ENCODE data around the gene TYW3. TPM values are rescaled to one million over a fixed set of nuclear protein-coding genes. Genes with fewer than 3 reads are reported as not detected.
A peak's percentile ranks its signal among the peaks of the same experiment; 100 is the strongest.

Gene TYW3
- total and polyA plus RNA-seq, 2 of the 4 experiments (the other 2 are of a cell fraction): 9.3 to 16.5 TPM

DNA sequence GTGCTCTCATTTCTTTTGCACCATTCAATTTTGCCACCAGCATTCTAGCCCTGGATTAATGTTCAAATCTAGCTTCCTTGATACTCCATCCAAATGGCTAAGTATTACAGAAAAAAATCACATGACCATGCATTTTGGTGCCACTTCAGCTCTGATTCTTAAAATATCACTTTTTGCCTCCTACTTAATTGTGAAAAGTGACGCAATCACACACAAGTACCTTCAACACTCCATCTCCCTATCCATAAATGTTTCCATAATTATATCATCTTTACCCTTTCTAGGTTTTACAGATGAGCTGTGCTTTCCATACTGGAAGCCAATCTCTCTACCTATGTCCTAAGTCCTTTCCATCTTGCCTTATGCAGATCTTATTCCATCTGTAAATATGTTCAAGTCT is 16.1 kb upstream of the TYW3 start:
- no peaks in the 10 kb centered on the region for H3K27me3 ChIP-seq (ENCODE audit: control insufficient read depth, insufficient read depth, low read length)
- H3K56ac ChIP-seq (ENCODE audit: extremely low read depth, insufficient read depth, low read length): no peak overlapping the region
- no TSS peak for BruUV-seq (replicated peaks)
- no peak overlapping the region for H4K8ac ChIP-seq (ENCODE audit: low read depth in 2 of 2, low read length in 2 of 2)
- H3K27ac ChIP-seq (ENCODE audit: insufficient read depth, low read length): no peak overlapping the region
- no peak overlapping the region for H3K4ac ChIP-seq (ENCODE audit: low read depth, low read length)
- H3K36me3 ChIP-seq (ENCODE audit: control insufficient read depth, insufficient read depth, low read length): peaks cover 8% of the 10 kb centered on the region
- CTCF ChIA-PET: interaction anchor here (1.5 kb wide), 1 partner anchor 17 kb away, joined by 3 read pairs; no protein-coding TSS in a partner anchor
- H2BK5ac ChIP-seq (ENCODE audit: low read depth, low read length, poor library complexity, severe bottlenecking): no peak overlapping the region
- peaks cover 6% of the 10 kb centered on the region for H3K9me1 ChIP-seq (ENCODE audit: insufficient read depth, low read length)
- dilution Hi-C loops (cut with HindIII; ENCODE audit: low sequenced_read_pairs, unreplicated experiment) (no loop called here), intact Hi-C loops (cut with micrococcal nuclease) (no loop called here), in situ Hi-C loops (cut with MboI; ENCODE audit: low sequenced_read_pairs) (no loop called here)
- H4K91ac ChIP-seq (ENCODE audit: insufficient read depth, low read depth, low read length): no peak overlapping the region
- H3K9ac ChIP-seq (ENCODE audit: low read depth, low read length): no peak overlapping the region
- TF ChIP-seq, protein P1, sequence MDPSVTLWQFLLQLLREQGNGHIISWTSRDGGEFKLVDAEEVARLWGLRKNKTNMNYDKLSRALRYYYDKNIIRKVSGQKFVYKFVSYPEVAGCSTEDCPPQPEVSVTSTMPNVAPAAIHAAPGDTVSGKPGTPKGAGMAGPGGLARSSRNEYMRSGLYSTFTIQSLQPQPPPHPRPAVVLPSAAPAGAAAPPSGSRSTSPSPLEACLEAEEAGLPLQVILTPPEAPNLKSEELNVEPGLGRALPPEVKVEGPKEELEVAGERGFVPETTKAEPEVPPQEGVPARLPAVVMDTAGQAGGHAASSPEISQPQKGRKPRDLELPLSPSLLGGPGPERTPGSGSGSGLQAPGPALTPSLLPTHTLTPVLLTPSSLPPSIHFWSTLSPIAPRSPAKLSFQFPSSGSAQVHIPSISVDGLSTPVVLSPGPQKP (IDR thresholded peaks at IDR 0.05; ENCODE audit: borderline replicate concordance, low read depth, low read length): no peak
- peak; percentile 83 for TF ChIP-seq CEBPB (IDR thresholded peaks at IDR 0.05; ENCODE audit: low read depth, low read length)
- no peak overlapping the region for H3K4me3 ChIP-seq (ENCODE audit: insufficient read depth, low read depth, low read length)
- H2AK9ac ChIP-seq (replicated peaks; ENCODE audit: low read depth, low read length, poor library complexity): no peak overlapping the region
- POLR2A ChIA-PET (ENCODE audit: unreplicated experiment): no interaction called here
- H3K4me1 ChIP-seq (ENCODE audit: control insufficient read depth, insufficient read depth, low read length): peaks cover 8% of the 10 kb centered on the region
- DNase-seq (no peak), ATAC-seq (ENCODE audit: low read depth) (no peak)
- no CpG with 5 or more reads among the region's 1 CpG for WGBS, 2 experiments (ENCODE audit: extremely low coverage in 2 of 2, insufficient read length in 1 of 2)
- H3K18ac ChIP-seq (ENCODE audit: low read depth, low read length): no peak overlapping the region
- no peak overlapping the region for H4K5ac ChIP-seq (ENCODE audit: low read depth, low read length)
- H3K79me1 ChIP-seq (ENCODE audit: low read depth in 1 of 2, low read length in 2 of 2): peaks cover 0 to 3% of the 10 kb centered on the region in 2 experiments; a peak in 3 of 4 replicates
- H3K14ac ChIP-seq (replicated peaks; ENCODE audit: low read depth, low read length): no peak overlapping the region
- H2BK20ac ChIP-seq (ENCODE audit: low read depth, low read length): no peak overlapping the region
- H3K4me2 ChIP-seq (ENCODE audit: low read depth, low read length): no peak overlapping the region
- H4K20me1 ChIP-seq (ENCODE audit: insufficient read depth, low read length): no peaks in the 10 kb centered on the region
- H2BK15ac ChIP-seq (ENCODE audit: low read depth, low read length): no peak overlapping the region
- H2AK5ac ChIP-seq (ENCODE audit: low read depth, low read length): no peak overlapping the region
- no peak overlapping the region for H2AFZ ChIP-seq (replicated peaks; ENCODE audit: low read length, poor library complexity)
- H3K23ac ChIP-seq (ENCODE audit: low read depth, low read length): no peak overlapping the region
- H2BK120ac ChIP-seq (ENCODE audit: low read depth, low read length): no peak overlapping the region
- H3K9me3 ChIP-seq (ENCODE audit: control insufficient read depth, insufficient read depth, low read length): no peaks in the 10 kb centered on the region

All from IMR-90 (cell line).